ENCODE measurements around the gene CCDC174.

CCDC174 gene

DNA sequence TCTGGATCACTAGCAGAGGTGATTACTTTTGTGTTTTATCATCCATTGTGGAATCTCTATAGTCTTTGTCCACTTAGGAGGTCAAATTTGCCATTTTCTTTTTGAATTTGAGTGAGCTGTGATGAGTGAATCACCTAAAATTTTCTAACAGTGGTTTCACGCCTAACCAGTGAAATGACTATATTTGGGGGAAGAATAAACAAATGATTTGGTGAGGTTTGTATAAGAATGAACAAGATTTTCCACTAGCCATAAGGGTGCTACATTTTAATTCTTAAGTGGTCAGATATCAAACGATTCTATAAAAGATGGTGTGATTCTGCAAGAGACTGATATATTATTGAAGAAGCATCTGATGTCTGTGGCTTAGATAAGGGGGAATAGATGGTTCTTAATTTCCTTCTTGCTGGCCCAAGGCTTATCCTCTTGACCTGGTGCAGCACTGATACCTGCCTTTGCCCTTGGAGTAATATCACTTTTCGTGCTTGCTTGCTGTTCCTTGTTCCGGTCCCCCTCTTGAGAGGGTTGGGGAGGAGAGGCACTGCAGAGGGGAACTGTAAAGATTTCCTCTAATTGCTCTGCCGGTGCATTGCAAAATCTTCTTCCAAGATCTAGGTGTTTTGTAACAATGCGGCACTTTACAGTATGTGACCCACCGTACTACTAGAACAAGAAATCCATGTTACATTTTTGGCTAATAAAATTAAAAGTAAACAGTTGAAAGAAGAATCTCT is 37.9 kb downstream of the CCDC174 start:
- DNase-seq = no peak
- H3K4me1 Mint-ChIP-seq (ENCODE audit: low read depth) = peaks cover 7% of the 10 kb centered on the region
- no peak overlapping the region for H3K27ac Mint-ChIP-seq
- H3K9me3 Mint-ChIP-seq = peaks cover 4% of the 10 kb centered on the region
- peaks cover 17% of the 10 kb centered on the region for H3K27me3 Mint-ChIP-seq
- H3K4me3 Mint-ChIP-seq = no peak overlapping the region
- no peaks in the 10 kb centered on the region for H3K36me3 Mint-ChIP-seq (ENCODE audit: low read depth)

DNA sequence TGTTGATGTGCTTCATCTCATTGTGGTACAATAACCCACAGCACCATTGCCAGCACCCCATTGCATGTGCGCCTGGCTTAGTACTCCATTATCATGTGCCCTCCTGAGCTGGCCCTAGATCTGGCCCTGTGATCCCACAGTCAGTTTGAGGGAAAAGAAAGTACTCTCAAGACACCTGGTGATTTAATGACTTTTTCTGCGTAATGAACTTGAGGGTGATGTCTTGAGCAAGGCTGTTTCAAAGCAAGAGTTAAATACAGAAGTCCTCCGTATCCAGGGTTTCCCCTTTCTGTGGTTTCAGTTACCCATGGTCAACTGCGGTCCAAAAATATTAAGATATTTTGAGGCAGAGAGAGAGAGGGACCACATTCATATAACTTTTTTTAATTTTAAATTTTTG is 39.7 kb downstream of the CCDC174 start:
- no peak overlapping the region for H3K4me3 Mint-ChIP-seq

DNA sequence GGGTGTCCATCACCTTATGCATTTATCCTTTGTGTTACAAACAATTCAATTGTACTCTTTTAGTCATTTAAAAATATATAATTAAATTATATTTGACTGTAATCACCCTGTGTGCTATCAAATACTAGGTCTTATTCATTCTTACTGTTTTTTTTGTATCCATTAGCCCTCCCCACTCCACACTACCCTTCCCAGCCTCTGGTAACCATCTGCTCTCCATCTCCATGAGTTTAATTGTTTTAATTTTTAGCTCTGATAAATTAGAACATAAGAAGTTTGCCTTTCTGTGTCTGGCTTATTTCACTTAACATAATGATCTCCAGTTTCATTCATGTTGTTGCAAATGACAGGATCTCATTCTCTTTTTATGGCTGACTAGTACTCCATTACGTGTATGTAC is 40.2 kb downstream of the CCDC174 start:
- peaks cover 4% of the 10 kb centered on the region for H3K9me3 Mint-ChIP-seq
- DNase-seq = no peak
- peaks cover 17% of the 10 kb centered on the region for H3K27me3 Mint-ChIP-seq

More for the DNA sequence above, 39.7 kb downstream of the CCDC174 start:
- H3K27me3 Mint-ChIP-seq = peaks cover 17% of the 10 kb centered on the region
- H3K27ac Mint-ChIP-seq = no peak overlapping the region
- peaks cover 7% of the 10 kb centered on the region for H3K4me1 Mint-ChIP-seq (ENCODE audit: low read depth)
- no peaks in the 10 kb centered on the region for H3K36me3 Mint-ChIP-seq (ENCODE audit: low read depth)
- DNase-seq = no peak
- peaks cover 4% of the 10 kb centered on the region for H3K9me3 Mint-ChIP-seq

DNA sequence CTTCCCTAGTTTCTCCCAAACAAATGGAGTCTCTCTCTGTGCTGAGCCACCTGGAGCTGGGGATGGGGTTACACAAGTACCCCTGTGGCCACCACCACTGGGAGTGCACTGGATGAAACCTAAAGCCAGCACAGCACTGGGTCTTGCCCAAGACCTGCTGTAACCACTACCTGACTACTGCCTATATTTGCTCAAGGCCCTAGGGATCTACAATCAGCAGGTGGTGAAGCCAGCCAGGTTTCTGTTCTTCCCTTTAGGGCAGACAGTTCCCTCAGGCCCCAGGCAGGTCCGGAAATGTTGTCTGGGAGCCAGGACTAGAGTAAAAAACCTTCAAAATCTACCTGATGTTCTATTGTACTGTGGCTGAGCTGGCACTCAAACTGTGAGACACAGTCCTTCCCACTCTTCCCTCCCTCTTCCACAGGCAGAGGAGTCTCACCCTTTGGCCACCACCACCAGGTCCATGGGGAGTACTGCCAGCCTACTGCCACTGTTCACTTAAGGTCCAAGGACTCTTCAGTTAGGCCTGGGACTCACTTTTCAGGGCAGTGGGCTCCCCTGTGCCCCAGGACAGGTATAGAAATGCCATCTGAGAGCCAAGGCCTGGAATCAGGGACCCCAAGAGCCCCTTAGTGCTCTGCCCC is 47.2 kb downstream of the CCDC174 start:
- peaks cover 17% of the 10 kb centered on the region for H3K27me3 Mint-ChIP-seq
- no peak for DNase-seq

More for the DNA sequence above, 40.2 kb downstream of the CCDC174 start:
- no peak overlapping the region for H3K4me3 Mint-ChIP-seq
- no peak overlapping the region for H3K27ac Mint-ChIP-seq
- H3K36me3 Mint-ChIP-seq (ENCODE audit: low read depth) = no peaks in the 10 kb centered on the region
- H3K4me1 Mint-ChIP-seq (ENCODE audit: low read depth) = peaks cover 7% of the 10 kb centered on the region

DNA sequence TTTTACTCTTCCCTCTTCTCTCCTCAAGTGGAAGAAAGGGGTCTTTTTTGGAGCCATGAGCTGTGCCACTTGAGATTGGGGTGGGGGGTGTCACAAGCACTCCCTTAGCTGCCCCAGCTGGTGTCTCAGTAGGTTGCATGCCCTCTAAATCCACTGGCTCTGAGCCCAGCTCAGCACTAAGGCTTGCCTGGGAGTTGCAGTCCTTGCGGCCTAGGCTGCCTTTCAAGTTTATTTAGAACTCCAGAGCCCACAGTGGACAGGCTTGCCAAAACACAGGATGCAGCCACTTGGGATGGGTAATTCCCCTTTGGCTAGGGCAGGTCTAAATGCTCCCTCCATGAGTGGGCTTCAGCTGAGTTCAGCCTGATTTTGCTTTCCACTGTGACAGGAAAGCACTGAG is 48.1 kb downstream of the CCDC174 start:
- no peak for DNase-seq
- Mint-ChIP-seq H3K27me3 (peaks cover 12% of the 10 kb centered on the region), H3K27ac (no peak overlapping the region), H3K4me3 (no peak overlapping the region), H3K36me3 (ENCODE audit: low read depth) (no peaks in the 10 kb centered on the region), H3K4me1 (ENCODE audit: low read depth) (no peaks in the 10 kb centered on the region), H3K9me3 (no peaks in the 10 kb centered on the region)

More for the DNA sequence above, 47.2 kb downstream of the CCDC174 start:
- H3K9me3 Mint-ChIP-seq = no peaks in the 10 kb centered on the region
- H3K4me3 Mint-ChIP-seq = no peak overlapping the region
- no peak overlapping the region for H3K27ac Mint-ChIP-seq
- no peaks in the 10 kb centered on the region for H3K36me3 Mint-ChIP-seq (ENCODE audit: low read depth)
- no peaks in the 10 kb centered on the region for H3K4me1 Mint-ChIP-seq (ENCODE audit: low read depth)

DNA sequence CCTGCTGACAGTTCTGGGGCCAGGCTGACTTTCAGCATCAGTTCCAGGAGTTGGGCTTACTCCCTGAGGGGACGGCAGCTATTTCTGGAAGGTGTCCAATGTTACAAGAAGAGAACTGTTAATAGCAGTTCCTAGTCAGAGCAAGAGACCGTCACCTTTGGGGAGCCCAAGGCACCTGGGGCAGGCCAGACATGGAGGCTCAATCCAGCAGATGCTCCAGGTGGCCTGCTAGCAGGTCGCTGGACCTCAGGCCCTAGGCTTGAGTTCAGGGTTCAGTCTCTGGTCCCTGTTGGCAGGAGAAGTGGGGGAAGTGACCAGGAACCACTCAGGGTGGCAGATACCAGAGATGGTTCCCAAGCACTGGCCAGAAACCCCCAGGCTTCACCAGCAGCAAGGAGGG is 49.3 kb downstream of the CCDC174 start:
- peaks cover 12% of the 10 kb centered on the region for H3K27me3 Mint-ChIP-seq
- H3K27ac Mint-ChIP-seq = no peak overlapping the region
- no peaks in the 10 kb centered on the region for H3K36me3 Mint-ChIP-seq (ENCODE audit: low read depth)

DNA sequence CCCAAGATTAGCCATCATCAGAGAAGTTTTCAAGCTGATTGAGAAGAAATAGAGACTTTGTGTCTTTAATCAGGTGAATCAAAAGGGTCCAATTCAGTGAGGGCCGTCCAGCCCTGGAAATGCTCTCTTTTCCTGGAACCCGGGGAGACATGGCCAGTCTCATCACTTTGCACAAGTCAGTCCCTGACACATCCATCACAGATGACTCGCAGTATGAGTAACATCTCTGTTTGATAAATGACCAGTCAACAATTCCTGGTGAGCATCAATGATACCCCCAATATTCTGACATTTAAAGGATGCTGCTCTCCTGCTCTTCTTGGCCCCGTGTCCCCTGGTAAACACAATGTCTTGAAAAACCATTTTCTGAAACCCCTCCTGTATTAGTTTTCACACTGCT is 50.1 kb downstream of the CCDC174 start:
- no peaks in the 10 kb centered on the region for H3K36me3 Mint-ChIP-seq (ENCODE audit: low read depth)
- DNase-seq = no peak
- H3K4me3 Mint-ChIP-seq = no peak overlapping the region
- peaks cover 12% of the 10 kb centered on the region for H3K27me3 Mint-ChIP-seq
- H3K4me1 Mint-ChIP-seq (ENCODE audit: low read depth) = no peaks in the 10 kb centered on the region
- H3K27ac Mint-ChIP-seq = no peak overlapping the region
- no peaks in the 10 kb centered on the region for H3K9me3 Mint-ChIP-seq

More for the DNA sequence above, 49.3 kb downstream of the CCDC174 start:
- H3K9me3 Mint-ChIP-seq = no peaks in the 10 kb centered on the region
- H3K4me3 Mint-ChIP-seq = no peak overlapping the region
- DNase-seq = no peak
- H3K4me1 Mint-ChIP-seq (ENCODE audit: low read depth) = no peaks in the 10 kb centered on the region

DNA sequence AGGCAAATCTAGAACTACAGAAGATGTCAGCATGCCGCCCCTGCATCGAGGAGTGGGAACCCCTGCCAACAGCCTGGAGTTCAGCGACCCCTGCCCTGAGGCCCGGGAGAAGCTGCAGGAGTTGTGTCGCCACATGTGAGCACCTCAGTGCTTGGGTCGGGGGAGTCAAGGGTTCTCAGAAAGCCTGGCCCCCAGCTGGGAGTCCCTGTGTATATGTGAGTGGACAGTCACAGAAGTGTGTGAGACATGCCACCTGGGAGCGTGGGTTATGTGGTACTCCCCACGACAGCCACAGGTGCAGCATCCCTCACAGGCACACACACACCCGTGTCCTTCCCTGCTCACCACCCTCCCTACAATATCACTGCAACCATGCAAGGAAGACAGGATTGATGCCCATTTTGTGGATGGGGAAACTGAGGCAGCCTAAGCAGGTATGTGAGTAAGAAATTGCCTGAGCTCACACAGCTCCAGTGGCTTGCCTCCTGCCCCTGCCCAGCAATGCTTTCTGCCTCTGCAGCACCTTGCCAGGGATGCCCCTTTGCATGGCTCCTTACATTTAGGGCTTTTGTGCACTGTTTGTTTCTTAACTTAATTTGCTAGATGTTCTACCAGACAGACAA is 51.7 kb downstream of the CCDC174 start:
- DNase-seq = no peak
- Mint-ChIP-seq H3K27me3 (peaks cover 7% of the 10 kb centered on the region), H3K4me3 (no peak overlapping the region), H3K27ac (no peak overlapping the region), H3K4me1 (ENCODE audit: low read depth) (no peaks in the 10 kb centered on the region), H3K9me3 (no peaks in the 10 kb centered on the region), H3K36me3 (ENCODE audit: low read depth) (no peaks in the 10 kb centered on the region)

DNA sequence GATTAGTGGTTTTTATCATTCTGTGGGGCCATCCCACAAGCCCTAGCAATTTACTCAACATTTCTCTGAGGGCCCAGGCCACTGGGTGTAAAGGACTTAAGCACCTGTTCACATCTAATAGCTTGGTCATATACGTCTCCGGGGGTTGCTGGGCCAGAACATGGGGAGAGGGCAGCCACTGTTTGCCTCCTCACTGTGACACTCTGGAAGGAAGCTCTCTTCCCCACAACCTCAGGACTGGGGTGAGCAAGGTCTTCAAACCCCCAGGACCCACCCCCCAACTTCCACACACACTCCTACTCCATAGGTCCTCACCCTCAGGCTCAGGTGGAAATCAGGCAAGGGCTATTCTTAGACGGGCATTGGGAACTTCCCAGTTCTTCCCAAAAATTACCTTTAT is 52.2 kb downstream of the CCDC174 start:
- Mint-ChIP-seq H3K27ac (no peak overlapping the region), H3K9me3 (no peaks in the 10 kb centered on the region), H3K4me1 (ENCODE audit: low read depth) (no peaks in the 10 kb centered on the region), H3K27me3 (peaks cover 4% of the 10 kb centered on the region), H3K4me3 (no peak overlapping the region), H3K36me3 (ENCODE audit: low read depth) (no peaks in the 10 kb centered on the region)
- DNase-seq = no peak

DNA sequence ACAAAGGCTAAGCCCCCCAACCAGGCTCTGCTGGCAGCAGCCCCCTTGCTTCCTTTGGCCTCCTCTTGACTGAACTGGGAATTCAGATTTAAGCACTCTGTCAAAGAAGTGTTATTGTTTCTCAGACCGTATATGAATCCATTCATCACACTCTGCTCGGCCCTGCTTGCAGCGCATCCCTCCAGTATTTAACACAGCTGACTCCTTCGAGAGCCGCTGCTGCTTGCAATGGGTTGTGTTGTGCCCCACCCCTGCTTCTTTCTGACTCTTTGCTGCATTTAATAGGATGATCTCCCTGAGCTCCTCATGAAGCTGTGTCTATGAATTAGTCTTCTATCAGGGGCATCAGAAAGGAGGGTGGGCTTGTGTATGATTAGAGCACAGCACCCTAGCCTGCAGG is 54.5 kb downstream of the CCDC174 start:
- no peak overlapping the region for H3K4me3 Mint-ChIP-seq
- H3K27ac Mint-ChIP-seq = no peak overlapping the region
- DNase-seq = no peak
- H3K36me3 Mint-ChIP-seq (ENCODE audit: low read depth) = no peaks in the 10 kb centered on the region
- H3K9me3 Mint-ChIP-seq = peaks cover 2% of the 10 kb centered on the region
- no peaks in the 10 kb centered on the region for H3K27me3 Mint-ChIP-seq
- H3K4me1 Mint-ChIP-seq (ENCODE audit: low read depth) = no peaks in the 10 kb centered on the region

DNA sequence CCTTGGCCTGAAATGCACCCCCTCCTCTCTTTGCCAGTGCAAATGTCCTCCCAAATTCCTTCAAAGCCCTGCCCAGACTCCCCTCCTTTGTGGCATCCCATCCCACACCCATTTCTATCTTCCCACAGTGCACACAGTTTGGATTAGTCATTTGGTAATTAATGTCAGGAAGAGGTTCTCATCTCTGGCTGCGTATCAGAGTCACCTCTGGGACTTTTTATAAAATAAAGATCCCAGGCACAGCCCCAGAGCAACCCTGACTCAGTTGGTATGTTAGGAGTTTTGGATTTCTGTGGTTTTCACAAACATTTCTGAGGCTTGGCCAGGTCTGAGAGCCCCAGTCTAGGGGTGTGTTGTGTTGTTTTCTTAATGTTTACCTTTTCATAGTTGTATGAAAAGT is 65.0 kb downstream of the CCDC174 start:
- peaks cover 15% of the 10 kb centered on the region for H3K27me3 Mint-ChIP-seq
- H3K9me3 Mint-ChIP-seq = peaks cover 12% of the 10 kb centered on the region
- no peak overlapping the region for H3K27ac Mint-ChIP-seq
- DNase-seq = no peak
- no peaks in the 10 kb centered on the region for H3K36me3 Mint-ChIP-seq (ENCODE audit: low read depth)
- H3K4me1 Mint-ChIP-seq (ENCODE audit: low read depth) = no peaks in the 10 kb centered on the region
- H3K4me3 Mint-ChIP-seq = no peak overlapping the region

DNA sequence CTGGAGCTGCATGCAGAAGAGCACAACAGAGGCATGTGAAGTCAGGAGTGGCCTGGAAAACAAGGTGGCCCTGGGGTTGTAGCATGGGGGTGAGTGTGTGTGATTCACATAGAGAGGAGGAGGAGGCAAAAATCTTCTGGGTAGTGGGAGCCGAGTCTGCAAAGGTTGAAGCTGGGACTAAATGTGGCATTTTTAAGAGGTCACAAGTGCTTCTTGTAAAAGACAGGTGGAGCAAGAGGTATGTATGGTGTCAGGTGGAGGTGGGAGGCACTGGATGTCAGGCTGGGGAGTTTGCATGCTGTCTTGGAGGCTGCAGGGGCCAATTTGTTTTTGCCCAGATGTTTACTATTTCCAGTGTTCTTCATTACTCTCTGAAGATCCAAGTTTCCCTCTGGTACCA is 65.7 kb downstream of the CCDC174 start:
- no peaks in the 10 kb centered on the region for H3K36me3 Mint-ChIP-seq (ENCODE audit: low read depth)
- H3K27me3 Mint-ChIP-seq = peaks cover 15% of the 10 kb centered on the region
- H3K4me3 Mint-ChIP-seq = no peak overlapping the region
- peaks cover 12% of the 10 kb centered on the region for H3K9me3 Mint-ChIP-seq
- H3K4me1 Mint-ChIP-seq (ENCODE audit: low read depth) = no peaks in the 10 kb centered on the region
- H3K27ac Mint-ChIP-seq = no peak overlapping the region
- DNase-seq = no peak

DNA sequence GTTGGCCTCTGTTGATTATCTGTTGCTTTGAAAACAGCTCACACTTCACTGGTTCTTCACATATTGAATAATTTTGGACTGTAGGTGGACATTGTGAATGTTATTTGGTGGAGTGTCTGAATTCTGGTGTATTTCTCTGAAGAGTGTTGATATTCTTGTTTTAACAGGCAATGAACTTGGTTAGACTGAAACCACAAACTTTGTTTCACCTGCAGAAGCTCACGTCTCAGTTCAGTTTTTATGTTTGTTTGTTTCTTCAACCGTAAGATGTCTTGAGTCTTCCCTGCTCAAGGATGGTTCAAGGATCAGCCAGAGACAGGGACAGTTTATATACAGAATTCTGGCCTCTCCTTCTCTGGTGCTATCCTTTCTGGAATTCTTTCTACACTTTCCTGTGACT is 67.0 kb downstream of the CCDC174 start:
- no peak for DNase-seq
- Mint-ChIP-seq H3K9me3 (peaks cover 1% of the 10 kb centered on the region), H3K27me3 (peaks cover 15% of the 10 kb centered on the region), H3K4me1 (ENCODE audit: low read depth) (no peaks in the 10 kb centered on the region), H3K27ac (no peak overlapping the region), H3K36me3 (ENCODE audit: low read depth) (no peaks in the 10 kb centered on the region), H3K4me3 (no peak overlapping the region)

DNA sequence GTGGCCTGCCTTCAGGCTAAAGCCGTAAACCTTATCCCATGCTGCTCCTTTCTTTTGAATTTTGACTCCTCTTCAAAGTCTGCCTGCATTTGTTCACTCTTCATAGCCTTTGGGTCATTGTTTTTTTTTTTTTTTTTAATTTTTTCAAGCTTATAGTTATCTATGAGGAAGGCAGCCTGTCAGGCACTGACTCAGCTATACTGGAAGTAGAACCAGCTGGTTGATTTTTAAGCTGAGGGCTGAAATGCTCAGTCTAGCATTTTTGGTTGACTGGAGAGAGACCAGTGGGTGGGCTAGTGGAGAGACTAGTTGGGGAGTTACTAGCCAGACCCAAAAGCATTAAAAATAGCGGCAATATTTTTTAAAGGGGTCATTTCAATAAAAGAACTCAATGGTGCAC is 67.4 kb downstream of the CCDC174 start:
- no peak overlapping the region for H3K27ac Mint-ChIP-seq
- no peaks in the 10 kb centered on the region for H3K36me3 Mint-ChIP-seq (ENCODE audit: low read depth)
- H3K9me3 Mint-ChIP-seq = no peaks in the 10 kb centered on the region
- DNase-seq = no peak
- H3K4me3 Mint-ChIP-seq = no peak overlapping the region
- H3K27me3 Mint-ChIP-seq = peaks cover 15% of the 10 kb centered on the region
- H3K4me1 Mint-ChIP-seq (ENCODE audit: low read depth) = no peaks in the 10 kb centered on the region
